ENCODE results near the gene HPSE2.

The HPSE2 gene

GRCh38 chr10:98790817-98791216 lies 444.8 kb downstream of the HPSE2 start:
- no peak overlapping the region for H3K4me3 ChIP-seq (ENCODE audit: low read depth in 1 of 2, low read length in 2 of 2)
- no peaks in the 10 kb centered on the region for H4K20me1 ChIP-seq (ENCODE audit: insufficient read depth, low read length)
- no peak overlapping the region for H3K9ac ChIP-seq (ENCODE audit: low read depth, low read length)
- no peak overlapping the region for H2AFZ ChIP-seq (ENCODE audit: low read depth, low read length)
- ATAC-seq (ENCODE audit: insufficient read depth, low read depth), result no peak
- no peaks in the 10 kb centered on the region for H3K27me3 ChIP-seq (ENCODE audit: insufficient read depth, low read length, poor library complexity)
- no peaks in the 10 kb centered on the region for H3K79me2 ChIP-seq (ENCODE audit: insufficient read depth, low read length)
- H3K9me3 ChIP-seq (ENCODE audit: insufficient read depth, low read length, severe bottlenecking), result no peaks in the 10 kb centered on the region
- H3K27ac ChIP-seq (ENCODE audit: low read length), result no peak overlapping the region
- peak; percentile 45 for TF ChIP-seq CTCF (IDR thresholded peaks at IDR 0.05; ENCODE audit: borderline replicate concordance, extremely low read depth, low read length, poor library complexity, severe bottlenecking)
- TF ChIP-seq EZH2 (IDR thresholded peaks at IDR 0.05; ENCODE audit: borderline replicate concordance, low read depth, low read length, severe bottlenecking), result no peak
- no peak for DNase-seq
- no peak overlapping the region for H3K4me2 ChIP-seq (ENCODE audit: insufficient read depth, low read length)
- H3K4me1 ChIP-seq (ENCODE audit: insufficient read depth, low read length), result no peaks in the 10 kb centered on the region
- H3K36me3 ChIP-seq (ENCODE audit: insufficient read depth, low read length), result no peaks in the 10 kb centered on the region

GRCh38 chr10:98778277-98778759 lies 457.3 kb downstream of the HPSE2 start:
- no peaks in the 10 kb centered on the region for H3K36me3 ChIP-seq (ENCODE audit: insufficient read depth, low read length)
- ATAC-seq (ENCODE audit: insufficient read depth, low read depth) (peak; percentile 22; the same call in 1 of the 3 replicates), DNase-seq (no peak)
- H3K4me3 ChIP-seq (ENCODE audit: low read depth in 1 of 2, low read length in 2 of 2), result no peak overlapping the region
- no peaks in the 10 kb centered on the region for H3K27me3 ChIP-seq (ENCODE audit: insufficient read depth, low read length, poor library complexity)
- H3K4me1 ChIP-seq (ENCODE audit: insufficient read depth, low read length), result no peaks in the 10 kb centered on the region
- TF ChIP-seq EZH2 (IDR thresholded peaks at IDR 0.05; ENCODE audit: borderline replicate concordance, low read depth, low read length, severe bottlenecking), result no peak
- TF ChIP-seq CTCF (IDR thresholded peaks at IDR 0.05; ENCODE audit: borderline replicate concordance, extremely low read depth, low read length, poor library complexity, severe bottlenecking), result no peak
- no peak overlapping the region for H3K4me2 ChIP-seq (ENCODE audit: insufficient read depth, low read length)
- H3K27ac ChIP-seq (ENCODE audit: low read length), result no peak overlapping the region
- H3K79me2 ChIP-seq (ENCODE audit: insufficient read depth, low read length), result no peaks in the 10 kb centered on the region
- no peak overlapping the region for H3K9ac ChIP-seq (ENCODE audit: low read depth, low read length)
- no peaks in the 10 kb centered on the region for H3K9me3 ChIP-seq (ENCODE audit: insufficient read depth, low read length, severe bottlenecking)
- no peaks in the 10 kb centered on the region for H4K20me1 ChIP-seq (ENCODE audit: insufficient read depth, low read length)
- H2AFZ ChIP-seq (ENCODE audit: low read depth, low read length), result no peak overlapping the region

- H4K20me1 ChIP-seq (ENCODE audit: insufficient read depth, low read length), result no peaks in the 10 kb centered on the region
- no peak overlapping the region for H3K4me2 ChIP-seq (ENCODE audit: insufficient read depth, low read length)
- H3K27me3 ChIP-seq (ENCODE audit: insufficient read depth, low read length, poor library complexity), result no peaks in the 10 kb centered on the region
- no peak overlapping the region for H3K27ac ChIP-seq (ENCODE audit: low read length)
- H3K9me3 ChIP-seq (ENCODE audit: insufficient read depth, low read length, severe bottlenecking), result no peaks in the 10 kb centered on the region
- DNase-seq, result no peak
- no peaks in the 10 kb centered on the region for H3K36me3 ChIP-seq (ENCODE audit: insufficient read depth, low read length)
- no peak overlapping the region for H3K4me3 ChIP-seq (ENCODE audit: low read depth in 1 of 2, low read length in 2 of 2)
- no peak overlapping the region for H2AFZ ChIP-seq (ENCODE audit: low read depth, low read length)
- ATAC-seq (ENCODE audit: insufficient read depth, low read depth), result no peak
- H3K4me1 ChIP-seq (ENCODE audit: insufficient read depth, low read length), result no peaks in the 10 kb centered on the region
- no peaks in the 10 kb centered on the region for H3K79me2 ChIP-seq (ENCODE audit: insufficient read depth, low read length)
- no peak overlapping the region for H3K9ac ChIP-seq (ENCODE audit: low read depth, low read length)
- TF ChIP-seq CTCF (IDR thresholded peaks at IDR 0.05; ENCODE audit: borderline replicate concordance, extremely low read depth, low read length, poor library complexity, severe bottlenecking) (no peak), EZH2 (IDR thresholded peaks at IDR 0.05; ENCODE audit: borderline replicate concordance, low read depth, low read length, severe bottlenecking) (no peak)
These were observed 477.2 kb downstream of the HPSE2 start for GRCh38 chr10:98758463-98758862.

- no peaks in the 10 kb centered on the region for H3K27me3 ChIP-seq (ENCODE audit: insufficient read depth, low read length, poor library complexity)
- DNase-seq, result no peak
These were observed 487.4 kb downstream of the HPSE2 start for GRCh38 chr10:98748298-98748697.

More at GRCh38 chr10:98748298-98748697, 487.4 kb downstream of the HPSE2 start:
- no peaks in the 10 kb centered on the region for H3K36me3 ChIP-seq (ENCODE audit: insufficient read depth, low read length)
- no peaks in the 10 kb centered on the region for H4K20me1 ChIP-seq (ENCODE audit: insufficient read depth, low read length)
- H3K27ac ChIP-seq (ENCODE audit: low read length), result no peak overlapping the region
- H3K79me2 ChIP-seq (ENCODE audit: insufficient read depth, low read length), result no peaks in the 10 kb centered on the region
- no peak overlapping the region for H3K4me2 ChIP-seq (ENCODE audit: insufficient read depth, low read length)
- no peaks in the 10 kb centered on the region for H3K9me3 ChIP-seq (ENCODE audit: insufficient read depth, low read length, severe bottlenecking)
- no peak overlapping the region for H3K9ac ChIP-seq (ENCODE audit: low read depth, low read length)
- TF ChIP-seq CTCF (IDR thresholded peaks at IDR 0.05; ENCODE audit: borderline replicate concordance, extremely low read depth, low read length, poor library complexity, severe bottlenecking) (peak; percentile 46), EZH2 (IDR thresholded peaks at IDR 0.05; ENCODE audit: borderline replicate concordance, low read depth, low read length, severe bottlenecking) (no peak)
- H3K4me1 ChIP-seq (ENCODE audit: insufficient read depth, low read length), result no peaks in the 10 kb centered on the region
- ATAC-seq (ENCODE audit: insufficient read depth, low read depth), result 0 out of 3 replicates have a peak, but pooled peaks have one; percentile 35
- no peak overlapping the region for H3K4me3 ChIP-seq (ENCODE audit: low read depth in 1 of 2, low read length in 2 of 2)
- no peak overlapping the region for H2AFZ ChIP-seq (ENCODE audit: low read depth, low read length)

Data from DND-41 (cell line).